ENCODE data around the gene ALPL.

GRCh38 chr1:21522525-21523038 lies 13.4 kb downstream of the ALPL start:
- TF ChIP-seq CTCF (IDR thresholded peaks at IDR 0.05 in 8 of 11, conservative IDR thresholded peaks at IDR 0.05 in 3 of 11) (no peak), POLR2AphosphoS5 (IDR thresholded peaks at IDR 0.05) (no peak), POLR2A (IDR thresholded peaks at IDR 0.05) (no peak)
